ENCODE measurements around the gene SHB.

GRCh38 chr9:38030658-38031057, 38.4 kb downstream of the SHB start:
- TF ChIP-seq CTCF (IDR thresholded peaks at IDR 0.05; ENCODE audit: insufficient read depth, low read length, poor library complexity, severe bottlenecking) (no peak), EZH2phosphoT487 (conservative IDR thresholded peaks at IDR 0.05; ENCODE audit: low read length) (no peak)
